ENCODE results near the gene GPSM1.

The GPSM1 gene, protein sequence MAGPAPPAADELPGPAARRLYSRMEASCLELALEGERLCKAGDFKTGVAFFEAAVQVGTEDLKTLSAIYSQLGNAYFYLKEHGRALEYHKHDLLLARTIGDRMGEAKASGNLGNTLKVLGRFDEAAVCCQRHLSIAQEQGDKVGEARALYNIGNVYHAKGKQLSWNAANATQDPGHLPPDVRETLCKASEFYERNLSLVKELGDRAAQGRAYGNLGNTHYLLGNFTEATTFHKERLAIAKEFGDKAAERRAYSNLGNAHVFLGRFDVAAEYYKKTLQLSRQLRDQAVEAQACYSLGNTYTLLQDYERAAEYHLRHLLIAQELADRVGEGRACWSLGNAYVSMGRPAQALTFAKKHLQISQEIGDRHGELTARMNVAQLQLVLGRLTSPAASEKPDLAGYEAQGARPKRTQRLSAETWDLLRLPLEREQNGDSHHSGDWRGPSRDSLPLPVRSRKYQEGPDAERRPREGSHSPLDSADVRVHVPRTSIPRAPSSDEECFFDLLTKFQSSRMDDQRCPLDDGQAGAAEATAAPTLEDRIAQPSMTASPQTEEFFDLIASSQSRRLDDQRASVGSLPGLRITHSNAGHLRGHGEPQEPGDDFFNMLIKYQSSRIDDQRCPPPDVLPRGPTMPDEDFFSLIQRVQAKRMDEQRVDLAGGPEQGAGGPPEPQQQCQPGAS

DNA sequence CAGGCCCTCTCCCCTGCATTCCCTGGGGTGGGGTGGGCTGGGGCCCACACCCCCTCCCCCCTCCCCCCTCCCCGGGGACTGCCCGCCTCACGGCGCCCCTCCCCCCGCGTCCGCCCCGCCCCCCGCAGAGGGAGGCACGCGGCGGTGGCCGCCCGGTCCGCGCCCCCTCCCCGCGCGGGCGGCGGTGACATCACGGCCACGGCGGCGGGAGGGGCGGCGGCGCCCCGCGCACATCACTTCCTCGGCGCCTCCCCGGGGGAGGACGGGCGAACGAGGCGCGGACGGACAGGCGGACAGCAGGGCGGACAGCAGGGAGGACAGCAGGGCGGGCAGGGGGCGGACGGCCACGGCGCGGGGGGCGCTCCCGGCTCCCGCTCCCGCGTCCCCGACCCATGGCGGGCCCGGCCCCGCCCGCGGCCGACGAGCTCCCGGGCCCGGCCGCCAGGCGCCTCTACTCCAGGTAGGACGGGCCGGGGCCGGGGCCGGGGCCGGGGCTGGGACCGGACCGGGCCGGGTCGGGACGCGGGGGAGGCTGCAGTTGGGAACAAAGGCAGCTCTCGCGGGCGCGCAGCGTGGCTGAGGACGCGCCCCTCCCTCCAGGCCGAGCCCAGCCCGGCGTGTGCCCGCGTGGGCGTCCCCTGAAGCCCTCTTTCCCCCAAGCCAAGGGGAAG, at the start of gene GPSM1:
Gene GPSM1 (plus strand): TSS at position 236 of the 671 bp plus-strand sequence. CDS start 157 bp downstream, at position 393.
- no peak for DNase-seq

DNA sequence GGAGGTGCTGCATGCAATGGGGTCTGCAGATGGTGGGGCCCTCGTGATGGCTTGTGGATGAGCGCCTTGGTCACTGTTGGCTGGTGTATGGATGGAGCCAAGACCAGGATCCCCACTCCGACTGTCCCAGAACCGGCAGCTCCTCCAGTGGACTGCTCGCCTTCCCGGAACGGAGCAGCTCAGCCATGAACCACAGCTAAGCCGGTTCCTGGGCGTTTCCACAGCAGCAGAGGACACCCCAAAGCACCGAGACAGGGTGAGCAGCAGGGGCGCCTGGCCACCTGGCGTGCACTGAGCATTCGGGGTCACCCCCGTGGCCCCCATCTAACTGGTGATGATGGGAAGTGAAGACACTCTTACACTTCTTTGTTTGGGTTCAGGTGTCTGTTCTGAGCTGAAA, 49.6 kb upstream of the GPSM1 start:
- DNase-seq = no peak

DNA sequence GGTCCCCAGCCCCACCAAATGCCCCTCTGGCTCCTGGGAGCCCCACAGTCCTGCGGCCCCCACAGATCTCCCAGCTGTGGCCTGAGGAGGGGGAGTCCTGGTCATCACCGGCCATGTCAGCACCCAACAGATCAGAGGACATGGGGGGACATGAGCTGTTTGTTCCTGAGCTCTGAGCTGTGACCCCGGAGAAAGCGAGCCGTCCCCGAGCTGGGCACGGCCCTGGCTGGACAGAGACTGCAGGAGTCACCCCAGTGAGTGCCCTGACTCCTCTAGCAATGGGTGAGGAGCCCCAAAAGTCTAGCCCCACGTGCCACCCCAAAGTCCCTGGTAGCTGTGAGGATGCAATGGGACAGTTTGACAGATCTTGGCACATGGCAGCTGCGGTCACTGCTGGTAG, 49.1 kb upstream of the GPSM1 start:
- no peak for DNase-seq

DNA sequence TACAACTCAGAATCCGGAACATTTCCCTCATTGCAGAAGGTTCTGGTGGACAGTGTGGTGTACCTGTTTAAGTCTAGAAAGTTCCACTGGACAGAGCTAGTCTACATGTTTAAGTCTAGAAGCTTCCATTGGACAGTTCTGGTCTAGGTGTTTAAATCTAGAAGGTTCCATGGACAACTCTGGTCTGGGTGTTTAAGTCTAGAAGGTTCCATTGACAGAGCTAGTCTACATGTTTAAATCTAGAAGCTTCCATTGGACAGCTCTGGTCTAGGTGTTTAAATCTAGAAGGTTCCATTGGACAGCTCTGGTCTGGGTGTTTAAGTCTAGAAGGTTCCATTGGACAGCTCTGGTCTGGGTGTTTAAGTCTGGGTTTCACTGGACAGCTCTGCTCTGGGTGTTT, 48.4 kb upstream of the GPSM1 start:
- DNase-seq = no peak

DNA sequence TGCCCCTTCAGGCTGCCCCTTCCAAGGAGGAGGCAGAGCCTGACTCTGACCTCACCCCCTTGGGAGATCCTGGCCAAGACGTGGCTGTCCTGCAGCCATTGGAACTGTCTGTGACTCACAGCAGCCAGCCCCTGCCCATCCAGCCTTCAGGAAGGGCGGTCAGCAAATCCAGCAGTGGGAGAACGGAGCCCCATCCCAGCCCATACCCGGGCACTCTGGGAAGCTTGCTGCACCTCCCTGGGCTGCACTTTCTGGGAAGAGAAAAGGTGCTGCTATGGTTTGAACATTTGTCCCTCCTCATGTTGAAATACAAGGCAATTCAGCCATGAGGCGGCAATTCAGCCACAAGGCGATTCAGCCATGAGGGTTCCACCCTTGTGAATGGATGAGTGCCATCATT, 47.9 kb upstream of the GPSM1 start:
- no peak for DNase-seq

DNA sequence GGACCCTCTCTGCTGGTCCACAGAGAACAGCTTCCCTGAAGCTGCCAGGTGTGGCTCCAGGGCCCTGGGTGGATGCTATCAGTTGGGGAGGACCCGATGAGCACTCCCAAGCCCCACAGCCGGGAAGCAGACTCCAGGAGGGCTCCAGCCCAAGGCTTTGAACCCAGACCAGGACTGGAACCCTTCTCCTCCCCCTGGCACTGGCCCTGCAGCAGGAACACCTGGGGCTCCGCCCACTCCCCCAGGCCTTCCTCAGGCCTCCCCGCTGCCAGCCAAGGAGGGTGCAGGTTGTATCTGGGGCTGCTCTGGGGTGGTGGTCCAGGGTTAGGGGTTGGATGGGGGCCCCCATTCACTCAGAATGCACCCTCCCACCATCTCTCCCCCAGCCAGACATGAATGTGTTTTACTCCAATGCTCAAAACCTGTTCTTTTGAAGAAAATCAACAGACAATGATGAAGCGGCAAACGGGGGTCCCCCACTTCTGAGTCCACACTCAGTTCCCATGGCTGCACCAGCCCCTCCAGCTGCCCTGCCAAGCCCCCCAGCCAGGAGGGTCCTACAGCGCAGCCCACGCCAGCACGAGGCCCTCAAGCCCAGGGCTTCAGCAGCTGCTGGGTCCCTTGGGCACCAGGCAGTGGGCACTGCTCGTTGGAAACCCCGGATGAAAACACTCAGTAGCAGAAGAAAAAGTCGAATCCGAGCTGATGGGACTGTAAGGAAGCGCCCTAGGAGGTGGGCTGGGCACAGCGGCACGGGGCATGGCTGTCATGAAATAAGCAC, 46.6 kb upstream of the GPSM1 start:
- DNase-seq = no peak

DNA sequence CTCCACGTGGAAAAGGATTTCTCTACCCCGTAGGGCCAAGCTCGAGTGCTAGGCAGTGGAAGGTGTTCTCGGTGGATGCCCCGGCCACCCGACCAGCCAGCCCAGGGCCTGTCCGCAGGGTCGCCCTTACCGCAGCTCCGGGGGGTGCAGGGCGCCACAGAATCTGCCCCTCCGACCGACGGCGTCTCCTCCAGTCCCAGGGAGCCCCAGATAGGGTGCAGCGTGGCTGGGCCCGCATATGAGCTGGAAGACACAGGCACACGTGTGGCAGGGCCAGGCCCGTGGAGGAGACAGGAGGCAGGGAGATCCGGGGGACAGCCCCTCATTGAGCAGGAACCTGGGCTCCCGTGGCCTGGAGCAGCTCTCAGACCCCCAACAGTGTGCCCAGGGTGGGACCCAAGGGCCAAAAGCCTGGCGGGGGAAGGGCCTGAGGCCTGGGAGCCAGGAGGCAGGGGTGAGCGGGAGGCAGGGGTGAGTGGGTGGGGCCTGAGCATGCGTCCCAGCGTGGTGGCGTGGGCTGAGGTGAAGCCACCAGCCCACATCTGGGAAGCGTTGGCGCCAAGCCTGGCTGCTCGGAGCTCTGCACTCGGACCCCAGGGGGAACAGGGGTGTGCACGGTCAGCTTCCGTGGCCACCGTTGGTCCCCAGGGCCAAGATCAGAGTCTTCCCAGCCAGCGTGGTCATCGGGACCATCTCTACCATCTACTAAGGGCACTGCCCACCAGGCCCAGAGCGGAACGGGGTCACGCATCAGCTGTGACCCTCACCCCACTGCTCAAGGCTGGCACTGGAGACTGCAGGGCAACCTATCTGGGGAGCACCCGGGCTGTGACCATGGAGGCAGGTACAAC, 45.7 kb upstream of the GPSM1 start:
- DNase-seq = no peak

DNA sequence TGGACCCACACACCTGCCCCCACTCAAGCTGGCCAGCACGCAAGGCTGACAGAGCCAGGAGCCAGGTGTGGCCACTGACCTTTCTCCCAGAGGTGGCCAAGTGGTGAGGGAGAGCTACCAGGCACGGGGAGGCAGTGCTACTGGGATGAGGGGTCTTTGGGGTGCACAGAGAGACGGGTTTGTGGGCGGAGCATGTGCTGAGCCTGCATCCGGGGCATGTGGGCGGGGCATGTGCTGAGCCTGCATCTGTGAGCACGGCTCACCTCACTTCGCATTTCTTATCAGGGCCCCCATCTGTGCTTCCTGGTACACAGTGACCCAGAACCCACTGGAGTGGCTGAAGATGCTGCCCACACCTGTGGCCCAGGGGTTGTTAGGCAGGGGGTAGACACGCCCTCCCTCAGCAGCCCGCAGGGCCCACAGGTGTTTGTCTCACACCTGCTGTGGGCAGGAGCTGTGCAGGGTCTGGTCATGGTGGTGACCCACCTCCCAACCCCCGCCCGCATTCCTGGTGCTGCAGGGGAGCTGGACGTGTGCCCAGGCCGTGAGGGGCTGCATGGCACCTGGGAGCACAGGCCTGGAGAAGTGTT, 45.0 kb upstream of the GPSM1 start:
- no peak for DNase-seq

DNA sequence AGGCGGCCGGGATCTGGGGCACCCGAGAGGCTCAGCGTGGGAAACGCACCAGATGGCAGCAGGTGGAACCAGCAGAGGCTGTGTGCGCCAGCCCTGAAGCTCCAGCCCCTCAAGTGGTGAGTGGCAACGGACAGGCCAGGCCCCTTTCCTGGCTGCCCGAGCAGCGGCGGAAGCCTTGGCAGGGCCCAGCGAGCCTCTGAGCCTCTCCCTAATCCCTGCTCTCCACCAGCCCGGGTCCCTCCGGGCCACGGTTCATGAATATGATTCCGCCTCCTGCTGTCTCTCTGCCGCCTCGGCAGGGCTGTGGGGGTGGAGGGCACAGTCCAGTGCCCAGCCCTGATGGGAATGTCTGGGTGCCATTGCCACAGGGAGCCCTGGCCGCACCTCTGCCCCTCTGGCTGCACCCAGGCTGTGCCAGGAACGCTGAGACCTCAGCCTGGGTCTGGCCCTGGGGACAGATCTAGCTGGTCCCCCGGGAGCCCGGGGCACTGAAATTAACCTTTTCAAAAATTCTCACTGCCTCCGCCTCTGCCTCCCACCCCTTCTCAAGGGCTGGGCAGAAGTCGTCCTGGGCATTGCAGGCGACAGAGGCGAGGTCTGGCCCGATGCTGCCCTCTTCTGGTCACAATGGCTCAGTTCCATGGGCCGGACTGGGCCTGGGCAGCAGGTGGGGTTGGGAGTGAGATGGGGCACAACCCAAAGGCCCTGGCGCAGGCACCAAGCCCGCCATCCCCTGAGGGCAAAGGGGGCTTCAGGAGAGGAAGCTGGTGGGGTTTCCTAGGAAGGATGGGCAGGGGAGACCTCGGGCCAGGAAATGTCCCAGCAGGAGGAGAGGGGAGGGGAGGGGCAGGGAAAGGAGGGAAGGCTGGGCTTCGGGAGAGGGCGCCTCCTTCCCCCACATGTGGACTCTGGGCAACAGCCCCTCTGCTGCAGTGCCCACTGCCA, 43.8 kb upstream of the GPSM1 start:
- peak; percentile 72 for DNase-seq

DNA sequence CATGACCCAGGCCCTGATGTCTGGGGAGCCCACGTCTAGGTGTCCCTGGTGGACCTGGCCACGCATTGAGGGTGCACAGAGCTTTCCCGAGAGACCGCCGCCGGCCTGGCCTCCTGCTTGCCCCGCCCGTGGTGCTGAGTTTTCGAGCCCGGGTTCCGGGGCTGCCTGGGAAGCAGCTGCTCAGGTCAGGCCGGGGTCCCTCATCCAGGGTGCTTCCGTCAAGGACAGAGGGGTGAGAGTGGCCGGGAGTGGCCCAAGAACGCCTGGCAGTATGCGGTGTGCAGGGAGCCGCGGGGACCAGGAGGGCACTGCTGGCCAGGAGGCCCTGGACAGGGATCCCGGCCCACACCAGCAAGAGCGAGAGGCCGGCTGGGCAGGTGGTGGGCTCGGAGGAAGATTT, 43.0 kb upstream of the GPSM1 start:
- DNase-seq = no peak

DNA sequence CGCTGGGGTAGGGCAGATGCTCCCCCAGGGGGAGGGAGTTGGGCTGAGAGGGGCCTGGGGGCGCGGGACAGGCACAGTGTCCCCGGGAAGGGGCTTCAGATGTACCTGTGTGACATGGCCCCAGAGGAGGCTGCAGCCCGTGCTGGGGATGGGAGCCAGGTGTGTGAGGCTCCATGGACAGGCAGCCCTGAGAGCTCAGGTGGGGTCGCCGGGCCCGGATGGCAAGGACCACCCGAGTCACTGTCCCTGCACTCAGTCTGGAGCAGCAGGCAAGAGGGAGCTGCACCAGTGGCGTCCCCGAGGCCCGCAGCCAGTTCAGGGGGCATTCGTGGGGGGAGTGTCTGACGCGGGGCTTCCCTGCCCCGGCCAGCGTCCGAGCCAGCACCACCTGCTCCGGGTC, 42.4 kb upstream of the GPSM1 start:
- DNase-seq = no peak

DNA sequence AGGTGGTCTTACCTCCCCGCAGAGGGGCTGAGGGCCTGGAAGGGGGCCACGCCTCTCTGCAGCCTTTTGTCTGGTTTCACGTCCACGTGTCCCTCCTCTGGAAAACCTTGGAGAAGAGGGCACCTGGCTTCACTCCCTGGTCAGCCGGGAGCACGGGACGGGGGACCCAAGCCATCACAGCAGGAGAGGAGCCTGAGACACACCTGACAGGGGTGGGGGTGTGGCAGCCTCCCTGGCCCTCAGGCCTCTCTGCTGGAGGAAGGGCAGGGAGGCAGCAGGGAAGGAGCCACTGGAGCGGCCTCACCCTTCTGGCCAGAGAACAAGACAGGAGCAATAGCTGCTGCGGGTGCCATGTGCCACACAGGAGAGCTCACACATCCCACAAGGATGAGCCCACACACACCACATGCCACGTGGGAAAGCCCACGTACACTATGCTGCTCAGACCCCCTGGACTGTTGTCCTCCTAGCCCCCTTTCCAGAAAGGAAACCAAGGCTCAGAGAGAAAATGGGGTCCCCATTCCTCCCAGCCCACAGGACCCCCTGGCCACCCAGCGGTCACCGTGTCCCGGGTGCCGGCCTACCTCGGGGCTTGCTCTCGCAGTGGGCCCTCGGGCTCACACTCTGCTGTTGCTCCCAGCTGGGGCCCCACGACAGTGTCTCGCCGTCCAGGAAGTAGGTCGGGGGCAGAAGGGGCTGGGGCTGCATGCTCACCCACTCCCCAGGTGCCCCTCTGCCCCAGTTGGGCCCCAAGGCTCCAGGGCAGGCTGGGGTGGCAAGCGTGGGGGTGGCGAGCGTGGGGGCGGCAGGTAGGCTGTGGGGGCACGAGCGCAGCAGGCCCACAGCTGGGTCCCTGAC, 41.6 kb upstream of the GPSM1 start:
- no peak for DNase-seq

DNA sequence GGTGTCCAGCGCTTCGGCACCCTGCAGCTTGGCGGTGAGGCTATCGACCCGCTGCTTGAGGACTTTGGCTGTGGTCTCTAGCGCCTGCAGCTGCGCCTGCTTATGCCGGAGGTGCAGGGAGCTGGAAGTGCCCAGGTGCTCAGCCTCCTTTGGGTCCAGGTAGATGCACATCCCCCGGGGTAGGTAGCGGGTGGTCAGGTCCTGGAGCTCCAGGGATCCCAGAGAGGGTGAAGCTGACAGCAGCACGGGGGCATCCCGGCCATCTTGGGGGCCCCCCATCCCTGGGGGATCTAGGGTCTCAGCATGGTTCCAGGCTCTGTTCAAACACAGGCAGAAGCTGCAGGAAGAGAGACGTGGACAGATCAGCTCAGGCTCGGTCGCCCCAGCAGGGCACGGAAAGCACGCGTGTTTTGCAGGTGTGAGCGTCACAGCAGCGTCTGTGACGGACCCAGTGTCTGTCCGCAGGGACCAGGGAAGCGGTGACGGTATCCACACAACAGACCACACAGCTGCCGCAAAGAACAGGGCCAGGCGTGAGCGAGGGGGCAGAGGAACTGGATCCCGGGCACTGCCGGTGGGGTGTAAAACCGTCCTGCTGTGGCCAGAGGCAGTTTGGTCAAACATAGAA, 40.9 kb upstream of the GPSM1 start:
- DNase-seq = no peak

DNA sequence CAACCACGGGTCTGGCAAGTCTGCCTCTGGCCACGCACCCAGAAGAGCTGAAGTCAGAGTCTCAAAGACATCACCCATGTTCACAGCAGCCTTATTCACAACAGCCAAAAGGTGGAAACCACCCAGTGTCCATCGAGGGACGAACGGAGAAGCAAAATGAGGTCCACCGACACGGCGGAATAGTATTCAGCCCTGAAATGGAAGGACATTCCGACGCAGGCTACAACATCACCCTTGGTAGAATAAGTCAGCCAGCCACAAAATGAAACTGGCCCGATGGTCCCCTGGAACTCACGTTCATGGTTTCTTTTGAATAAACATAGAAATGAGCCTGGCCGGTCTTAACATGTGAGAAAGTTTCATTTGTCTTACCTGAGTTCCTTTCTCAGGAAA, 40.4 kb upstream of the GPSM1 start:
- DNase-seq = no peak

DNA sequence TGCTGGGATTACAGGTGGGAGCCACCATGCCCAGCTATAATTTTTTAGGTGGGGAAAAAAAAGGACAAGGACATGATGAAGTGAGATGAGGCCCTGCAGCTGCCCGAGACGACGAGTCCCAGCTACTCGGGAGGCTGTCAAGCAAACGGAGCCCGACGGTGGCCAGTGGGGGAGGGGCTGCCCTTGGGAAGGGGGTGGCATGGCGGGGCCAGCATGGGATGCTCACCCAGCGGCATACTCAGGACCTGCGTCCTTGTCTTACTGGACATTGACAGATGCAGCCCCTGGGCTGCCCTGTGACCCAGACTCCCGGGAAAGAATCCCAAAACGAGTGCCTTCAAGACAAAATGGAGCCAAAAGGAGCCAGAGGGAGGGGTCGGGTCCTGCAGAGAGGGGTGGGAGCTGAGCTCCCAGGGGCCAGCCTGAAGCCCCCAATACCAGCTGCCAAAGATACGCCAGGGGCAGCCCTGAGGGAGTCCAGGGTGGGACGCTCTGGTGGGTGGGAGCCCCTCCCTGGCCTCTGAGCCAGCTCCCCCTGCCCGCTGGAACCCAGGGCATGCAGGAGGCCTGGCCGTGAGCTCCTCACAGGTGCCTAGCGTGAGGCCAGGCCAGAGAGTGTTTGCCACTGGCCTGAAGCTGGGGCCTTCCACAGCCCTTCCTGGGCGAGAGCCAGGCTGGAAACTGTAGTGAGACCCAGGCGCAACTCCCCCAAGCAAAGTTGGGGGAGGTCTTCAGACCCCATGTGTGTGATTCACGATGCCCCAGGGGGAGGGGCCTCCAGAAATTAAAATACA, 39.2 kb upstream of the GPSM1 start:
- DNase-seq = no peak

DNA sequence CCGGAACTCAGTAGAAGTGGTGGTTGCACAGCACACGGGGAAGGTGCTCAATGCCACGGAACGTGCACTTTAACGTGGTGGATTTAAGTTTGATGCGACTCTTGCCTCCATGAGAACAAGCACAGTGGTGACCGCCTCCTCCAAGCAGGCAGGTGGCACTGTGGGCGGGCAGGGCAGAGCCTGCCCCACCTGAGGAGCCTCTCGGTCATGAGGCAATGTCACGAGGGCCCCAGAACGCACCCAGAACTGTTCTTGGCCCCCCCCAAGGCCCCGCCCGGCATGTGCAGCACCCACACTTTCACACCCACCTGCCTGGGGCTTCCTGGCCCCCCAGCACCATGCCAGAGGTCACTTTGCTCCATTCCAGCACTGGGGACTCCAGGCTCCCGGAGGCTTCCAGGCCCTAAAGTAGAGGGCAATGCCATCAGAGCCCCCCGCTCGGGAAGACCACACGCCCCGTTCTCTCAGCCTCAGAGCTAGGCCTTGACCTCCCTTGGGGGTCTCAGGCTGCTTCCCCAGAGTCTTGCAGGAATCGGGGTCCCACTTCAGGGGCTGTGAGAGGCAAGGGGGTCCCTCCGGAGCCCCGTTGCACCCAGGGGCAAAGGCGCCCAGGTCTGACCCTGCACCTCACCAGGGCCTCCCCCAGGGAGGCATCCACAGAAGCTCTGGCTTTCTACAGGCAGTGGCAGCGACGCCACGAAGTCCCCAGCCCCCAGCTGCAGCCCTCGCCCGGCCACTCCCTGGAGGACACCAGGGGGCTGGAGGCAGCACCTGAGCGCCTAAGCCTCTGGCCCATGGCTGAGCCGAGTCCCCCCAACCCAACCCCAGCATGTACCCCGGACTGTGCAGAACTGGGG, 37.5 kb upstream of the GPSM1 start:
- DNase-seq = no peak

DNA sequence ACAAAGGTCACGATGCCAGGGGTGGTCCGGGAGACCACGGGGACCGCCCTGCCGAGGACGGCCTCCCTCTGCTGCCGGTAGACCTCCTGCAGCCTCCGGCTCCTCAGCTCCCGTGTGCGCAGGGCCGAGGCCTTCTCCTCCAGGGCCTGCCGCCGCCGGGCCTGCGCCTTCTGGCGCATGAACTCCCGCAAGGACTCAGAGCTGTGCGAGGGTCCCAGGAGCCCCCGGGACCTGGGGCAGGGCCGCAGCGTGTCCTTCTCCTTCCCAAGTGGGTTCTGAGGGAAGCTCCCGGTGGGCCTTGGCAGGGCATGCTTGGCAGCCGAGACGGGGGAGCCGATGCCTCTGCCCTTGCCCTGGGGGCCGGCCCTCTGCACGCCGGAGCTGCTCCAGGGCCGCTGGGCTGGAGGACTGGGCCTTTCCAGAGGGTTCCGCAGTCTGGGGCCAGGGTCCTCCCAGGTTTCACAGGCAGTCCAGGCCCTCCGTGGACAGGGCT, 36.8 kb upstream of the GPSM1 start:
- no peak for DNase-seq

All from NCI-H1092 (cell line).